MCF 10A (cell line): Measurements from ENCODE around the gene ADAMTS19. TPM values are rescaled to one million over a fixed set of nuclear protein-coding genes. Genes with fewer than 3 reads are reported as not detected.

Source experiments
- BruUV-seq: library from RNA; stranded (reverse); fragments of 400-500 nt; replicated peaks from 2 replicates; lab custom pipeline; 2021; lab: Mats Ljungman, UMichigan
- CTCF ChIA-PET: fragments of 300-600 bp; sonication (Branson Sonifier 250); formaldehyde crosslinking; extraction: SDS; loops from one replicate; lab custom pipeline; 2021; ENCODE audit warnings: antibody characterized with exemption, inconsistent platforms; lab: Yijun Ruan, JAX
- POLR2A ChIA-PET: fragments of 300-600, 350-650 bp; sonication (Branson Sonifier 250); formaldehyde crosslinking; extraction: SDS; loops from one replicate; lab custom pipeline; 2020; ENCODE audit warnings: antibody characterized with exemption, inconsistent platforms; lab: Yijun Ruan, JAX
- DNase-seq: peaks from one replicate; pipeline ENCODE4 v3.0.0-alpha.2; 2018; ENCODE audit not compliant: unreplicated experiment
- H3K27ac Mint-ChIP-seq: one replicate; pipeline ENCODE4 v1.8.0; 2022; ENCODE audit warnings: mild to moderate bottlenecking, low read depth, mixed read lengths; ENCODE audit not compliant: unreplicated experiment
- H3K27me3 Mint-ChIP-seq: one replicate; pipeline ENCODE4 v1.8.0; 2022; ENCODE audit warnings: mixed read lengths; ENCODE audit not compliant: insufficient read depth, unreplicated experiment
- H3K36me3 Mint-ChIP-seq: one replicate; pipeline ENCODE4 v1.8.0; 2022; ENCODE audit warnings: mild to moderate bottlenecking, moderate library complexity, mixed read lengths; ENCODE audit not compliant: insufficient read depth, unreplicated experiment
- H3K4me1 Mint-ChIP-seq: one replicate; pipeline ENCODE4 v1.8.0; 2022; ENCODE audit warnings: mixed read lengths; ENCODE audit not compliant: insufficient read depth, unreplicated experiment
- H3K4me3 Mint-ChIP-seq: one replicate; pipeline ENCODE4 v1.8.0; 2022; ENCODE audit warnings: mild to moderate bottlenecking, moderate library complexity, mixed read lengths; ENCODE audit not compliant: unreplicated experiment
- H3K9me3 Mint-ChIP-seq: one replicate; pipeline ENCODE4 v1.8.0; 2022; ENCODE audit warnings: mixed read lengths; ENCODE audit not compliant: unreplicated experiment
- CTCF ChIP-seq: fragments of 200-600 bp; IDR thresholded peaks from one replicate; pipeline ENCODE4 v1.8.0; 2022; ENCODE audit warnings: antibody characterized with exemption, mild to moderate bottlenecking; ENCODE audit not compliant: unreplicated experiment
- intact Hi-C: fragments of 100-400 bp; cut with micrococcal nuclease; formaldehyde crosslinking; loops from 2 replicates; pipeline ENCODE4 v1.14.1; 2022
- total RNA-seq: library from RNA; stranded (reverse); gene quantifications from 2 replicates; pipeline ENCODE4 v1.2.3, GENCODE V29; 2022

The ADAMTS19 gene
- total RNA-seq, 1 experiment from 2014 or later = not detected

- Mint-ChIP-seq H3K27me3 (no peaks in the 10 kb centered on the region), H3K27ac (no peak overlapping the region), H3K4me3 (no peak overlapping the region), H3K9me3 (no peaks in the 10 kb centered on the region), H3K36me3 (no peaks in the 10 kb centered on the region), H3K4me1 (peaks cover 5% of the 10 kb centered on the region)
- intact Hi-C loops = loop anchor here (5.0 kb wide), 1 partner anchor 1554 kb away; no protein-coding TSS in a partner anchor
- no TSS peak for BruUV-seq
- TF ChIP-seq CTCF = no peak
- DNase-seq = no peak
- POLR2A ChIA-PET = interaction anchor here (0.6 to 0.9 kb wide), 2 partner anchors 322 to 367 kb away, joined by 3 read pairs; no protein-coding TSS in a partner anchor
- CTCF ChIA-PET = interaction anchor here (0.6 to 19.5 kb wide), 21 partner anchors 9 to 932 kb away, joined by 3 to 931 read pairs (median 4); no protein-coding TSS in a partner anchor
These were observed 306.7 kb downstream of the ADAMTS19 start for GRCh38 chr5:129766798-129767197.

- H3K27ac Mint-ChIP-seq = no peak overlapping the region
- no peaks in the 10 kb centered on the region for H3K36me3 Mint-ChIP-seq
- no peaks in the 10 kb centered on the region for H3K27me3 Mint-ChIP-seq
- BruUV-seq = no TSS peak
- ChIA-PET POLR2A (no interaction called here), CTCF (interaction anchor here (0.6 to 19.5 kb wide), 98 partner anchors 7 to 1554 kb away, joined by 3 to 931 read pairs (median 4); partner anchors contain the start of gene ISOC1)
- no peaks in the 10 kb centered on the region for H3K9me3 Mint-ChIP-seq
- TF ChIP-seq CTCF = peak; percentile 99
- intact Hi-C loops = loop anchor here (1.0 to 5.0 kb wide), 7 partner anchors 104 to 1556 kb away; no protein-coding TSS in a partner anchor
- peaks cover 5% of the 10 kb centered on the region for H3K4me1 Mint-ChIP-seq
- peak; percentile 97 for DNase-seq
- H3K4me3 Mint-ChIP-seq = no peak overlapping the region
These were observed 307.9 kb downstream of the ADAMTS19 start for GRCh38 chr5:129767927-129768380.

GRCh38 chr5:129768735-129769134 lies 308.6 kb downstream of the ADAMTS19 start:
- DNase-seq = no peak
- Mint-ChIP-seq H3K9me3 (no peaks in the 10 kb centered on the region), H3K36me3 (no peaks in the 10 kb centered on the region), H3K27me3 (no peaks in the 10 kb centered on the region), H3K4me3 (no peak overlapping the region), H3K27ac (no peak overlapping the region), H3K4me1 (peaks cover 5% of the 10 kb centered on the region)
- ChIA-PET CTCF (interaction anchor here (0.6 to 19.5 kb wide), 84 partner anchors 8 to 1554 kb away, joined by 3 to 931 read pairs (median 4); partner anchors contain the start of gene ISOC1), POLR2A (interaction anchor here (0.7 kb wide), 1 partner anchor 52 kb away, joined by 3 read pairs; no protein-coding TSS in a partner anchor)
- intact Hi-C loops = loop anchor here (1.0 to 5.0 kb wide), 7 partner anchors 104 to 1556 kb away; no protein-coding TSS in a partner anchor
- no peak for TF ChIP-seq CTCF
- BruUV-seq = no TSS peak

- no peaks in the 10 kb centered on the region for H3K36me3 Mint-ChIP-seq
- no peaks in the 10 kb centered on the region for H3K9me3 Mint-ChIP-seq
- no TSS peak for BruUV-seq
- H3K4me1 Mint-ChIP-seq = peaks cover 5% of the 10 kb centered on the region
- intact Hi-C loops = loop anchor here (2.0 to 5.0 kb wide), 4 partner anchors 307 to 1647 kb away; no protein-coding TSS in a partner anchor
- H3K27ac Mint-ChIP-seq = no peak overlapping the region
- CTCF ChIA-PET = interaction anchor here (0.6 to 19.5 kb wide), 75 partner anchors 9 to 1562 kb away, joined by 3 to 931 read pairs (median 5); partner anchors contain the start of gene MINAR2
- H3K27me3 Mint-ChIP-seq = no peaks in the 10 kb centered on the region
- POLR2A ChIA-PET = interaction anchor here (2.3 to 6.2 kb wide), 2 partner anchors 79 to 84 kb away, joined by 10 to 78 read pairs; no protein-coding TSS in a partner anchor
- H3K4me3 Mint-ChIP-seq = no peak overlapping the region
- no peak for DNase-seq
- no peak for TF ChIP-seq CTCF
These were observed 310.1 kb downstream of the ADAMTS19 start for GRCh38 chr5:129770024-129770820.
